GM12878 (cell line): ENCODE measurements around the gene SCNN1G. TPM values are rescaled to one million over a fixed set of nuclear protein-coding genes. Genes with fewer than 3 reads are reported as not detected.

Experiments used
- ATAC-seq: fragments of 200-7000 bp; cut with Tn5 transposase; 3 replicates; pipeline ENCODE4 v1.9.1; 2020; ENCODE audit warnings: mild to moderate bottlenecking, moderate library complexity
- BruUV-seq: library from RNA; stranded (reverse); fragments of 400-500 nt; replicated peaks from 2 replicates; lab custom pipeline; 2021; lab: Mats Ljungman, UMichigan
- CTCF ChIA-PET: fragments of 300-600 bp; sonication (Branson Sonifier 250); formaldehyde crosslinking; extraction: SDS; loops from one replicate; lab custom pipeline; 2021; ENCODE audit warnings: inconsistent platforms; lab: Yijun Ruan, JAX
- POLR2A ChIA-PET: fragments of 350-600 bp; formaldehyde crosslinking; extraction: SDS; loops from one replicate; lab custom pipeline; 2021; ENCODE audit warnings: inconsistent platforms; lab: Charles Lee
- RAD21 ChIA-PET: fragments of 300-600 bp; sonication (Branson Sonifier 250); formaldehyde crosslinking; loops from one replicate; lab custom pipeline; 2023; ENCODE audit warnings: antibody characterized with exemption; ENCODE audit not compliant: unreplicated experiment; lab: Charles Lee
- SMC1A ChIA-PET: fragments of 300-600 bp; sonication (Branson Sonifier 250); formaldehyde crosslinking; loops from one replicate; lab custom pipeline; 2023; ENCODE audit not compliant: unreplicated experiment, uncharacterized antibody; lab: Charles Lee
- DNase-seq: peaks from one replicate; pipeline ENCODE4 v3.0.0-alpha.2; 2011; ENCODE audit warnings: low read depth, low spot score
- FAIRE-seq: peaks from 3 replicates; lab custom pipeline; 2011; peaks lifted over from hg19 to GRCh38; lab: Jason Lieb, UNC
- H2AFZ ChIP-seq: 2 replicates; pipeline ENCODE4 v1.6.0; 2011; ENCODE audit warnings: low read depth, low read length, control low read depth; ENCODE audit not compliant: control insufficient read depth
- H3K27ac ChIP-seq: 2 replicates; pipeline ENCODE4 v1.5.1; 2011; ENCODE audit warnings: control low read depth; ENCODE audit not compliant: control insufficient read depth, insufficient read depth
- H3K27me3 ChIP-seq, 2 experiments: replicated peaks in 1 of 2; 2 replicates each; pipeline versions ENCODE4 v1.6.0 to v1.6.1; 2011; ENCODE audit warnings: low read length in 1 of 2; ENCODE audit not compliant: control insufficient read depth in 2 of 2, insufficient read depth in 2 of 2
- H3K36me3 ChIP-seq, 2 experiments: 2 replicates each; pipeline ENCODE4 v1.5.1; 2011; ENCODE audit warnings: low read length in 1 of 2; ENCODE audit not compliant: control insufficient read depth in 2 of 2, insufficient read depth in 2 of 2
- H3K4me1 ChIP-seq: 2 replicates; pipeline ENCODE4 v1.6.1; 2011; ENCODE audit warnings: mild to moderate bottlenecking, low read length, moderate library complexity, mixed read lengths; ENCODE audit not compliant: control insufficient read depth, insufficient read depth
- H3K4me2 ChIP-seq: 2 replicates; pipeline ENCODE4 v1.6.0; 2011; ENCODE audit warnings: control low read depth; ENCODE audit not compliant: control insufficient read depth, insufficient read depth
- H3K4me3 ChIP-seq: fragments of 200-600 bp; sonication (generic); 2 replicates; pipeline ENCODE4 v1.5.1; 2016
- H3K79me2 ChIP-seq: 2 replicates; pipeline ENCODE4 v1.6.0; 2011; ENCODE audit warnings: low read length; ENCODE audit not compliant: control insufficient read depth, insufficient read depth
- H3K9ac ChIP-seq: 2 replicates; pipeline ENCODE4 v1.8.0; 2011; ENCODE audit warnings: low read length, control low read depth, mixed read lengths; ENCODE audit not compliant: control insufficient read depth, insufficient read depth
- H3K9me3 ChIP-seq: replicated peaks from 3 replicates; pipeline ENCODE4 v1.5.1; 2011; ENCODE audit warnings: mild to moderate bottlenecking, low read length; ENCODE audit not compliant: control insufficient read depth, insufficient read depth
- H4K20me1 ChIP-seq: 2 replicates; pipeline ENCODE4 v1.6.0; 2011; ENCODE audit not compliant: control insufficient read depth, insufficient read depth
- ASH2L ChIP-seq: fragments of 300-600, 200-600 bp; sonication (generic); IDR thresholded peaks from 2 replicates; pipeline ENCODE4 v1.6.1; 2017; ENCODE audit warnings: low read depth, mild to moderate bottlenecking, borderline replicate concordance
- CEBPB ChIP-seq, 2 experiments: fragments of 150-350 bp in 1 of 2; IDR thresholded peaks; 2 replicates each; pipeline ENCODE4 v1.6.1; 2012 to 2014; ENCODE audit warnings: low read depth in 2 of 2, low read length in 2 of 2, borderline replicate concordance in 1 of 2, inconsistent platforms in 1 of 2
- EGR1 ChIP-seq, 2 experiments: IDR thresholded peaks; 1 replicate in 1 of 2; 2 replicates in 1 of 2; pipeline ENCODE4 v1.6.1; 2011 to 2012; ENCODE audit warnings: low read depth in 2 of 2, low read length in 2 of 2, borderline replicate concordance in 1 of 2, mild to moderate bottlenecking in 1 of 2, moderate library complexity in 1 of 2
- KAT2A ChIP-seq: conservative IDR thresholded peaks from 2 replicates; pipeline ENCODE4 v1.6.1; 2011; ENCODE audit warnings: low read depth, low read length; ENCODE audit not compliant: control insufficient read depth
- LARP7 ChIP-seq: fragments of 450-650 bp; IDR thresholded peaks from 2 replicates; pipeline ENCODE4 v1.6.1; 2017; ENCODE audit warnings: mild to moderate bottlenecking
- MEF2A ChIP-seq: IDR thresholded peaks from 2 replicates; pipeline ENCODE4 v1.6.1; 2011; ENCODE audit warnings: low read depth, mild to moderate bottlenecking, low read length, moderate library complexity; ENCODE audit not compliant: insufficient read depth
- RCOR1 ChIP-seq: conservative IDR thresholded peaks from 2 replicates; pipeline ENCODE4 v1.6.1; 2012; ENCODE audit warnings: low read depth, low read length, improper control_type of control experiment
- SIX5 ChIP-seq: IDR thresholded peaks from 2 replicates; pipeline ENCODE4 v1.6.1; 2011; ENCODE audit warnings: mild to moderate bottlenecking, low read depth, low read length, moderate library complexity; ENCODE audit not compliant: severe bottlenecking
- SP1 ChIP-seq: IDR thresholded peaks from one replicate; pipeline ENCODE4 v1.6.1; 2011; ENCODE audit warnings: low read depth, low read length
- SREBF2 ChIP-seq: IDR thresholded peaks from 2 replicates; pipeline ENCODE4 v1.6.1; 2012; ENCODE audit warnings: mild to moderate bottlenecking, low read length
- TCF12 ChIP-seq: IDR thresholded peaks from 2 replicates; pipeline ENCODE4 v1.6.1; 2011; ENCODE audit warnings: low read depth, mild to moderate bottlenecking, low read length
- ZNF207 ChIP-seq: fragments of 450-650 bp; IDR thresholded peaks from 2 replicates; pipeline ENCODE4 v1.6.1; 2014; ENCODE audit warnings: antibody characterized with exemption, mild to moderate bottlenecking, borderline replicate concordance
- WGBS: methylation state at CpG from one replicate; pipeline ENCODE4 v1.1.6; 2016; ENCODE audit warnings: low lambda C conversion rate; ENCODE audit not compliant: insufficient replicate concordance, insufficient coverage; ENCODE audit errors: missing lambda C conversion rate; 5-methylcytosine and 5-hydroxymethylcytosine counted together
- in situ Hi-C: fragments of 300-500 bp; cut with MboI; formaldehyde crosslinking; loops from 9 replicates; pipeline ENCODE4 v1.14.3; 2018; ENCODE audit warnings: mixed read lengths
- intact Hi-C: fragments of 100-400 bp; cut with micrococcal nuclease; formaldehyde crosslinking; loops from one replicate; pipeline ENCODE4 v1.14.2; 2022; ENCODE audit not compliant: unreplicated experiment
- polyA plus RNA-seq, 11 experiments: library from polyadenylated mRNA; depleted of rRNA in 4 of 11; unstranded in 6 of 11; stranded (reverse) in 5 of 11; fragments of >200 nt; fragmentation: Nextera tagmentation in 4 of 11; fragmentation: Illumina TruSeq in 1 of 11; extraction: Ambion mirVana in 4 of 11; extraction: Trizol in 1 of 11; gene quantifications; 1 replicate in 1 of 11; 2 replicates in 10 of 11; pipeline versions ENCODE4 v1.2.1 to v1.2.3, GENCODE V29; 2011 to 2016; ENCODE audit warnings: inconsistent platforms in 2 of 11, missing spikeins in 2 of 11, low read depth in 1 of 11
- total RNA-seq, 4 experiments: library from RNA; depleted of rRNA in 3 of 4; stranded (reverse); fragments of >200 nt in 3 of 4; fragmentation: Illumina TruSeq in 1 of 4; extraction: Trizol in 1 of 4; gene quantifications; 2 replicates each; pipeline versions ENCODE4 v1.2.1 to v1.2.3, GENCODE V29; 2013 to 2021
- TF ChIP-seq, protein P1 (sequence below): fragments of 450-650 bp; formaldehyde crosslinking; IDR thresholded peaks from 2 replicates; pipeline ENCODE4 v1.5.0; 2022; ENCODE audit warnings: mild to moderate bottlenecking, missing genetic modification characterization
- TF ChIP-seq, protein P2 (sequence below): IDR thresholded peaks from 2 replicates; pipeline ENCODE4 v1.6.1; 2011; ENCODE audit warnings: borderline replicate concordance, low read depth, mild to moderate bottlenecking, moderate library complexity, mixed read lengths, low read length; ENCODE audit not compliant: insufficient read depth; ENCODE audit errors: extremely low read length
- TF ChIP-seq, protein P3 (sequence below), 3 experiments: IDR thresholded peaks in 2 of 3; conservative IDR thresholded peaks in 1 of 3; 2 replicates each; pipeline ENCODE4 v1.5.1; 2011; ENCODE audit warnings: low read depth in 3 of 3, low read length in 3 of 3, mild to moderate bottlenecking in 3 of 3, control low read depth in 2 of 3, moderate library complexity in 2 of 3, inconsistent platforms in 1 of 3, mixed read lengths in 1 of 3; ENCODE audit not compliant: control insufficient read depth in 2 of 3, insufficient read depth in 1 of 3; ENCODE audit errors: extremely low read depth in 1 of 3

The SCNN1G gene
- total and polyA plus RNA-seq, 10 of the 15 experiments (the other 5 are each of a cell fraction or from before 2014, with no cell fraction given): 0.04 to 0.86 (median 0.08) TPM; not detected in 5

DNA sequence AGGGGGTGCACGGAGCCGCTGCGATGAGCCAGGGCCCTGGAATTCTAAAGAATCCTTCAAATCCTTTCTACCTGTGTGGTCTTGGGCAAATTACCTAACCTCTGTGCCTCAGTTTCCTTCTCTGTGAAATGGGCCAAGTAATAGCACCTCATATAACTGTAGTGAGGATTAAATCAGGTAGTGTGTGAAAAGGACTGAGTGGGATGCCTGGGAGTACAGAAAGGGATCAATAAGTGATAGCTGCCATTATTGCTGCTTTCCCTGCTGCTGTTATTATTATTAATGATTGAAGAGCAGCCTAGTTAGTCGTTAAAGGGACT is 958 bp downstream of the SCNN1G start (continued):
- TF ChIP-seq MEF2A (no peak), EGR1 (IDR thresholded peaks at IDR 0.05; ENCODE audit: borderline replicate concordance in 1 of 2, low read depth in 2 of 2, low read length in 2 of 2) (no peak), SIX5 (no peak), CEBPB (IDR thresholded peaks at IDR 0.05; ENCODE audit: borderline replicate concordance in 1 of 2, low read depth in 2 of 2, low read length in 2 of 2) (no peak), LARP7 (no peak)

DNA sequence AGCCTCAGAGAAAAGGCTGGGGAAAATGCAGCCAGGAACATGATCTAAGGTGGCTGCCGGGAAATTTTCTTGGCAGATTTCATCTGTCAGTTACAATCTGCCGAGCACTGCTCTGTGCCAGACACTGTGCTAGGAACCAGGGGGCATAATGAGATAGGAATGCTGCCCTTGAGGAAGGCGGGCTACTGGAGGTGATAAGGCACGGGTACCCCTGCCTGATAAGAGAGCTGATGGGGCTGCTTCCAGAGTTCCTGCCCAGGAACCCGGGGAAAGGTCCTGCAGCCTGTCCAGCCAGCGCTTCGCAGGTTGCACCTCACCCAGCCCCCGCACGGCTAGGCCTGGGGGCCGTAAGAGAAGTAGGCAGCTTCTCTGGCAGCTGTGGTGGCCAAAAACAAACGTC is 3.1 kb downstream of the SCNN1G start:
- no peak overlapping the region for H3K4me3 ChIP-seq
- in situ Hi-C loops: no loop called here
- H2AFZ ChIP-seq: no peak overlapping the region
- TF ChIP-seq KAT2A (no peak), RCOR1 (no peak), ZNF207 (no peak), TCF12 (no peak), SP1 (no peak), SREBF2 (no peak), ASH2L (no peak)
- TF ChIP-seq, protein P1, sequence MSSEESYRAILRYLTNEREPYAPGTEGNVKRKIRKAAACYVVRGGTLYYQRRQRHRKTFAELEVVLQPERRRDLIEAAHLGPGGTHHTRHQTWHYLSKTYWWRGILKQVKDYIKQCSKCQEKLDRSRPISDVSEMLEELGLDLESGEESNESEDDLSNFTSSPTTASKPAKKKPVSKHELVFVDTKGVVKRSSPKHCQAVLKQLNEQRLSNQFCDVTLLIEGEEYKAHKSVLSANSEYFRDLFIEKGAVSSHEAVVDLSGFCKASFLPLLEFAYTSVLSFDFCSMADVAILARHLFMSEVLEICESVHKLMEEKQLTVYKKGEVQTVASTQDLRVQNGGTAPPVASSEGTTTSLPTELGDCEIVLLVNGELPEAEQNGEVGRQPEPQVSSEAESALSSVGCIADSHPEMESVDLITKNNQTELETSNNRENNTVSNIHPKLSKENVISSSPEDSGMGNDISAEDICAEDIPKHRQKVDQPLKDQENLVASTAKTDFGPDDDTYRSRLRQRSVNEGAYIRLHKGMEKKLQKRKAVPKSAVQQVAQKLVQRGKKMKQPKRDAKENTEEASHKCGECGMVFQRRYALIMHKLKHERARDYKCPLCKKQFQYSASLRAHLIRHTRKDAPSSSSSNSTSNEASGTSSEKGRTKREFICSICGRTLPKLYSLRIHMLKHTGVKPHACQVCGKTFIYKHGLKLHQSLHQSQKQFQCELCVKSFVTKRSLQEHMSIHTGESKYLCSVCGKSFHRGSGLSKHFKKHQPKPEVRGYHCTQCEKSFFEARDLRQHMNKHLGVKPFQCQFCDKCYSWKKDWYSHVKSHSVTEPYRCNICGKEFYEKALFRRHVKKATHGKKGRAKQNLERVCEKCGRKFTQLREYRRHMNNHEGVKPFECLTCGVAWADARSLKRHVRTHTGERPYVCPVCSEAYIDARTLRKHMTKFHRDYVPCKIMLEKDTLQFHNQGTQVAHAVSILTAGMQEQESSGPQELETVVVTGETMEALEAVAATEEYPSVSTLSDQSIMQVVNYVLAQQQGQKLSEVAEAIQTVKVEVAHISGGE (CRISPR knock-in tag): no peak
- TF ChIP-seq, protein P2, sequence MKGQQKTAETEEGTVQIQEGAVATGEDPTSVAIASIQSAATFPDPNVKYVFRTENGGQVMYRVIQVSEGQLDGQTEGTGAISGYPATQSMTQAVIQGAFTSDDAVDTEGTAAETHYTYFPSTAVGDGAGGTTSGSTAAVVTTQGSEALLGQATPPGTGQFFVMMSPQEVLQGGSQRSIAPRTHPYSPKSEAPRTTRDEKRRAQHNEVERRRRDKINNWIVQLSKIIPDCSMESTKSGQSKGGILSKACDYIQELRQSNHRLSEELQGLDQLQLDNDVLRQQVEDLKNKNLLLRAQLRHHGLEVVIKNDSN: no peak
- TF ChIP-seq, protein P3, sequence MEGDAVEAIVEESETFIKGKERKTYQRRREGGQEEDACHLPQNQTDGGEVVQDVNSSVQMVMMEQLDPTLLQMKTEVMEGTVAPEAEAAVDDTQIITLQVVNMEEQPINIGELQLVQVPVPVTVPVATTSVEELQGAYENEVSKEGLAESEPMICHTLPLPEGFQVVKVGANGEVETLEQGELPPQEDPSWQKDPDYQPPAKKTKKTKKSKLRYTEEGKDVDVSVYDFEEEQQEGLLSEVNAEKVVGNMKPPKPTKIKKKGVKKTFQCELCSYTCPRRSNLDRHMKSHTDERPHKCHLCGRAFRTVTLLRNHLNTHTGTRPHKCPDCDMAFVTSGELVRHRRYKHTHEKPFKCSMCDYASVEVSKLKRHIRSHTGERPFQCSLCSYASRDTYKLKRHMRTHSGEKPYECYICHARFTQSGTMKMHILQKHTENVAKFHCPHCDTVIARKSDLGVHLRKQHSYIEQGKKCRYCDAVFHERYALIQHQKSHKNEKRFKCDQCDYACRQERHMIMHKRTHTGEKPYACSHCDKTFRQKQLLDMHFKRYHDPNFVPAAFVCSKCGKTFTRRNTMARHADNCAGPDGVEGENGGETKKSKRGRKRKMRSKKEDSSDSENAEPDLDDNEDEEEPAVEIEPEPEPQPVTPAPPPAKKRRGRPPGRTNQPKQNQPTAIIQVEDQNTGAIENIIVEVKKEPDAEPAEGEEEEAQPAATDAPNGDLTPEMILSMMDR (IDR thresholded peaks at IDR 0.05 in 2 of 3, conservative IDR thresholded peaks at IDR 0.05 in 1 of 3; ENCODE audit: control insufficient read depth in 2 of 3, extremely low read depth in 1 of 3, insufficient read depth in 1 of 3, low read depth in 3 of 3, low read length in 3 of 3): no peak
- WGBS: 25% methylated on average over 11 of the region's 11 CpGs
- H3K4me2 ChIP-seq: no peak overlapping the region
- H3K27me3 ChIP-seq: peaks cover 3 to 7% of the 10 kb centered on the region in 2 experiments; a peak in 3 of 4 replicates
- SMC1A ChIA-PET: interaction anchor here (9.7 kb wide), 1 partner anchor 249 kb away, joined by 189 read pairs; no protein-coding TSS in a partner anchor
- CTCF ChIA-PET: interaction anchor here (1.3 to 13.5 kb wide), 2 partner anchors 102 to 250 kb away, joined by 5 to 470 read pairs; no protein-coding TSS in a partner anchor
- H3K36me3 ChIP-seq: no peaks in the 10 kb centered on the region
- intact Hi-C loops: no loop called here
- no peak overlapping the region for H3K27ac ChIP-seq
- FAIRE-seq (no peak), DNase-seq (no peak), ATAC-seq (no peak)
- no peaks in the 10 kb centered on the region for H3K79me2 ChIP-seq
- H3K9ac ChIP-seq: no peak overlapping the region
- POLR2A ChIA-PET: interaction anchor here (0.5 kb wide), 1 partner anchor 49 kb away, joined by 3 read pairs; no protein-coding TSS in a partner anchor
- no peaks in the 10 kb centered on the region for H3K9me3 ChIP-seq
- RAD21 ChIA-PET: interaction anchor here (8.9 kb wide), 1 partner anchor 249 kb away, joined by 159 read pairs; no protein-coding TSS in a partner anchor
- BruUV-seq: no TSS peak
- peaks cover 7% of the 10 kb centered on the region for H3K4me1 ChIP-seq
- no peaks in the 10 kb centered on the region; the same call in 1 of the 2 replicates for H4K20me1 ChIP-seq
